Hypothalamus (tissue), 51 donors: ENCODE results near the gene CALM3.
A peak's percentile ranks its signal among the peaks of the same experiment; 100 is the strongest.

Experiments used
- DNase-seq, 51 donors: peaks; one replicate each; lab custom pipeline; 2025; lab: John Stamatoyannopoulos, UW

The CALM3 gene

DNA sequence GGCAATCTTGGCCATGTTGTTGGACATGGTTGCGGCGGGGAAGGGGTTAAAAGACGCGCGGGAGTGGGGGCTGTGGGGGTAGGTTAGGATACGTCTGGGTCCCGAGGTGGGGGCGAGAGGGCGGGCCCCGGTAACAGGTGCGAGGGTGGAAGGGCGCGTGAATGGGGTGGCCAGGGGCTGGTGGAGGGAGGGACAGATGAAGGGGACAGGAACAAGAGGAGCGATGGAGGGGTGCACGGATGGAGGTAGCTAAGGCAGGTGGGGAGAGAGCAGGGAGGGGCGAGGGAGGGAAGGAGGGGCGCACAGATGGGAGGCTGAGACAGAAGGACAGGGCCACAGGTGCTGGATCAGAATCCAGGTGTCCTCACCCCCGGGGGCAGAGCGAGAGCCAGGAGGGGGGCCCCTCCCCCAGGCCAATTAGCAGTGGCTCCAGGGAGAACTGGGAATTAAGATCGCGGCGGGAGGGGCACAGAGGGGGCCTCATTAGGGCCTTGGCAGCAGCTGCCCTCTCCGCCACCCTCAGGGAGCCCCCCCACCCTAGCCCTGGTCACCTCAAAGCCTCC, 33.6 kb downstream of the CALM3 start:
- no peak for DNase-seq

DNA sequence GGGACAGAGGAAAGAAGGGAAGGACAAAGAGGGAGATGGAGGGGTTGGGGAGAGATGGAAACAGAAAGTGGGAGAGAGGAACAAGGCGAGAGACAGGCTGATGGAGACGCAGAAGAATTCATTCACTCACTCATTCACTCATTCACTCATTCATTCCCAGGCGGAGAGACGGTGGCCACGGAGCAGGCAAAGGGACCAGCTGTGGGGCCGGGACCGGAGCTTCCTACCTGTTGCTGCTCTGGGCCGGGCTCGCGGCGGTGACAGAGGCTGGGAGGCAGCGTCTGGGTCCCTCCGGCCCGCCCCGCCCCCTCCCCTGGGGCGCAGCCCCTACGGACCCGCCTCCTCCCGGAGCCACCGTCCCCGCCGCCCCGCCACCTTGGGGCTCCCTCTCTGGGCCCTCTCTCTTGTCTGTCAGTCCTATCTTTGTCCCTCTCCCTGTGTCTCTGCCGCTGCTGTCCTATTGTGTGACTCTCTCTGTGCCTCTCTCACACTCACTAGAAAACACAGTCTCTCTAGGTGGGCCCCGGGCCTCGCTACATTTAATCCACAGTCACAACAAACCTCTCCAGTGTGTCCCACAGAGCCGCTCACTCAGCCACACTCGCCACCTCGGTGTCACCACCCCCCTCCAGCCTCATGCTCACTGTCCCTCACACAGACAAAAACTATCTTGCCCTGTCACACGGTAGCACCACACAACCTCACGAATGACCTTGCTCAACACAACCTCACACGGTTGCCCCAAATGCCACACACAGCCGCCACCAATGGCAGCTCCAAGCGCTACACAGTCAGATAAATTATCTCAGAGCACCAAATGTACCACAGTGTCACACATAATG, 35.0 kb downstream of the CALM3 start, which contains the start of gene GNG8:
GNG8 (minus strand) TSS at position 283 of the 842 bp plus-strand sequence. CDS start 1,520 bp downstream, outside the sequence.
- peak in 6 of 51 donors; percentile 8 to 33 (median 16) for DNase-seq

DNA sequence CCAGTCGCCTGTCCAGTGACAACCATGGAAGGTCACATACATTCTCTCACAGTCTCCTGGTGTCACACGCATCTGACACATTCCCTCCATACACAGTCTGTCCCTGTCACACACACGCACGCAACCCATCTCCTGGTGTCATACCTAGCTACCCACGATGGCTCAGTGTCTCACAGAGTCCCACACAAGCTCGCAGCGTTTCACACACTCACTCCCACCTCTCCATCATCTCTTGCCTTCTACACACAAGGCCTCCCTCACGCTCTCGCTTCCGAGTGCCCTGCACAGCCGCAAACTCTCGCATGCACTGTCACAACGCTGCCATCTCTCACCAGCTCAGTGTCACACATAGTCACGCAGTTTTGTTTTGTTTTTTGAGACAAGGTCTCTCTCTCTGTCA, 36.1 kb downstream of the CALM3 start:
- peak in 3 of 51 donors; percentile 19 to 23 (median 22) for DNase-seq

DNA sequence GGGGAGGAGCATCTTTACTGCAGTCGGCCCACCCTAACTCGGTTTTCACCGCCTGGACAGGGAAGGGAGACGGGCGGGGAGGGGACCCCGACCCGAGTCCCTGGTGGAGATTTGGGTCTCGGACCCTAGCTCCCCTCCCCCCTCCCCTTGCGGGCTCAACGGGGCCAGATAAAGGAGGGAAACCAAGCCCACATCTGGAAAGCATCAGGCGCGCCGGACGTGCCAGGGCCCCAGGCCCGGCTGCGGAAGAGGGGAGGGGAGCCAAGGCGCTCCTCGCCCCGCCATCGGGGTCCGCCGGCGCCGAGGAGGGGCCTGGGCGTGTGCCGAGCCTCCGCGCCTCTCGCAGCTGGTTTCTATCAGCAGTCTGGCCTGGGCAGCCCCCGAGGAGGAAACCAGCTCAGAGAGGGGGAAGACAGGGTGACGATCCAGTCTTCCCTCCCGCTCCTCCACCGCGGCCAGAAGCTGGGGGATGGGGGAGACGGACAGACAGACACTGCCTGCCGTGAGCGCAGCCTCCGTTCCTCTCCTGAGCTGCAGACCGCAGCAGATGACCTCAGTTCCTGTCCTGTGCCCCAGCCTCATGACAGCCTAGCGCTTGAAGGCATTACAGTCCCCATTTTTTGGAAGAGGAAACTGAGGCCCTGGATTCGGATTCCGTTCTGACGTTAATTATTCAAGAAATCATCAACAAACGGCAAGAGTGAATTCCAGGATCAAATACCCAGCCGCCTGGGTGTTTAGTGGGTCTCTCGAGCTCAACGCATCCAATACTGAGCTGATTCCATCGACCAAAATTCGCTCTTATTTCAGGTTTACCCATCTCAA, 38.4 kb downstream of the CALM3 start:
- peak in 11 of 51 donors; percentile 14 to 49 (median 21) for DNase-seq

DNA sequence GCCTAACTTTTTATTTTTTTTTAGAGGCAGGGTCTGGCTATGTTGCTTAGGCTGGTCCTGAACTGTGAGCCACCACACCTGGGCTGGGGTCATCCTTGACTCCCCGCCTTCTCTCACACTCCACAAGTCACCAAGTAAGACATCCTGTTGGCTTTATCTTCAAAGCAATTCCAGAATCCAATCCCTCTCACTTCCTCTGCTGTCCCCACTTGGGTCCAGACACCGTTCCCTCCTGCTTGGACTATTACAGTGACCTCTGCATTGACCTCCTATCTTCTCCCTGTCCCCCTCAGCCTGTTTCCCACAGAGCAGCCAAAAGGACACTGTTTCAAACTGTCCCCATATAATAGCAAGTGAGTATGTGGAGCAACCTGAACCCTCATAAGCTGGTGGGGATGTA, 39.5 kb downstream of the CALM3 start:
- no peak for DNase-seq

DNA sequence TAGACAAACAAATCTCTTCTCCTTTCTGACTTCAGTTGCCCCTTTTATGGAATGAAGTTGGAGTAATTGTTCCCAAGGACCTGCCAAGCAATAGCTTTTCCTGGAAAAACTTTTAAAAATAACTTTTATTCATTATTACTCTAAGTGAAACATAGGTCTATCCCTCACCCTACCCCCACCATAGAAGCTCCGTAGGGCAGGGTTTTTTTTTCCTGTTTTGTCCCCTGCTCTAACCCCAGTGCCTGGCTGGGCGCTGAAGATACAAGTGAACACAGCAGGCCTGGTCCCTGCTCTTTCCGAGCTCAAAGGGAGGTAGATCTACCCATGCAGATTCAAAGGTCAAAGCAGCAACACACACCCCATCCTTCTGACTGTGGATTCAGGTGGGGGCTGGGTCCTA, 43.6 kb downstream of the CALM3 start:
- DNase-seq: no peak

DNA sequence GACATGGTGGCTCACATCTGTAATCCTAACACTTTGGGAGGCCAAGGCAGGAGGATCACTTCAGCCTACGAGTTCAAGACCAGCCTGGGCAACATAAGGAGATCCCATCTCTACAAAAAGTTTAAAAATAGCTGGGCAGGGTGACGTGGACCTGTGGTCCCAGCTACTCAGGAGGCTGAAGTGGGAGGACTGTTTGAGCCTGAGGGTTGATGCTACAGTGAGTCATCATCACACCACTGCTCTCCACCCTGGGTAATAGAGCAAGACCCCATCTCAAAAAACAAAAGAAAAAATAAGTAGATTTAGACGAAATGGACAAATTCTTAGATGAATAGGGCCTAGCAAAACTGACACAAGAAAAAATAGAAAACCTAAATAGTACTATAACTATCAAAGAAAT, 45.3 kb downstream of the CALM3 start:
- DNase-seq: no peak

DNA sequence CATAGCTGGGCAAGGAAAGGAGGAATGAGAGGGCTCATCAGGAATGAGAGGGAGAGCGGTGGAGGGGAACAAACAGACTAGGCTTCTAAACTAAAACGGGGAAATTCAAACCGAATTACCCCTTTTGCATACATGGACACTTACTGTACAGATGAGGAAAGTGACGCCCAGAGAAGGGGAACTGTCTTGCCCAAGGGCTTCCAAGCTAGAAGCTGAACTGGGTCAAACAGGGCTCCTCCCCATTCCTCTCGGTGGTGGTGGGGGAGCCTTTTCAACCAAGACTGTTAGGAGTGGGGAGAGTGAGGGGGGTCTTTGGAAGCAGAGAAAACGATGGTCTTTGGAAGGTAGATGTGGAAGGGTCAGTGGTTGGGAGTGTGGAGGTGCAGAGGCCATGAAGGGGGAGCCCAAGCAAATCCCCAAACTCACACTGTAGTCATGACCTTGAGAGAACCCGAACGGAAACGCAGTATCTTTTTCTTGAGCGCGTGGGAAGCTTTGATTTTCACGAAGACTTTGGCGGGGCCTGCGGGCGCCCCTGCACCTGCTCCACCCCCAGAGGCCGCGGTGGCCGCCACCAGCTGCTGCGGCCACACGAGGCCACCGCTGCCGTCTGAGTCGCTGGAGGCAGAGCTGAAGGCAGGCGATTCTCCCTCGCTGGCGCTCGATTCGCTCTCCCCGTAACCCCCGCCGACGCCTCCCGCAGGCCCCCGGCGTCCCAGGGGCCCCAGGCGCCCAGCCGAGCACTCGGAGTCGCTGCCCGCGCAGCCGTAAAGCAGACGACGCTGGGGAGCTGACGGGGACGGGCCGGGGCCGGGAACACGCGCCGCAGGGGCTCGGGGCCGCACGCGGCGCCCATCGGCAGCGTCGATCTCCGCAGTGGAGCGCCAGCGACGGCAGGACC, 47.2 kb downstream of the CALM3 start:
- no peak for DNase-seq

DNA sequence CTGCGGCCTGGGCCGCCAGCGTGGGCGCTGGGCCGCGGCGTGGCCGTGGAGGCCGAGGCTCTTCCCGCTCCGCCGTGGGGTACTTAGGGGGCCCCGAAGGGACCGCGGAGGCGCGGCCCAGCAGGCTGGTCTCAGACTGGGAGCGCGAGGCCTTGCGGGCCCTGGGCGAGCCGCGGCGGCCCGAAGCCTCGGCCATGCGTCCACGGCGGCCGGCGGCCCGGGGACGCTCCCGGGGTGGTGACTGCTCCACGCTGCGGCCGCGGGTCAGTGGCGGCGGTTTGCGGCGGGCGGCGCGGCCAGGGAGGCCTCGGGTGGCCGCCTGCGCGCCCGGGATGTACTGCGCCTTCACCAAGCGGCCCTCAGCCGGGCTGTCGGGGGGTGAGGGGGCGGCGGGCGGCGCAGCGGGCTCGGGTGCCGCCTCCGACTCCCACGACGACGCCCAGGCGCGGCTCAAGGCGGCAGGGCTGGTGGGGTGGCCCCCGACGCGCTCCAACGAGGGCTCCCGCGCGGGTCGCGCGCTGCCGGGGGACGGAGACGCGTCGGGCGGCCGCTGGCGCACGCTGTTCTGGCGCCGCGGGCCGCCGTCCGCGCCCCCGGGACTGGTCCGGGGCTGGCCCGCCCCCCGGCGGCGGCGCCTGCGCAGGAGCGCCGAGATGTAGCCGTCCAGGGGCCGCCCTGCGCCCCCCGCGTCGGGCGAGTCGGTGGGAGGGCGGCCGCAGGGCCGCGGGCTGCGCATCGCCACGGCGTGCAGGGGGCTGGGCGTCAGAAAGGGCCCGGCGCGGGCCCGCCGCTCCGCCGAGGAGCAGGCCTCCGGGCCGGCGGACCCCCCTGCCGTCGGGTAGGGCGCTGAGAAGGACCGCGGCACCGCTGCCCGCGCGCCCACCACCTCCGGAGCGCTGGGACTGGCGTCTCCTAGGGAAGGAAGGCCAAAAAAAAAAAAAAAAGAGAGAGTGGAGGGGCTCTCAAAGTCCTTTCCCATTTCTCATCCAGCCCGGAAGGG, 48.1 kb downstream of the CALM3 start:
- no peak for DNase-seq

DNA sequence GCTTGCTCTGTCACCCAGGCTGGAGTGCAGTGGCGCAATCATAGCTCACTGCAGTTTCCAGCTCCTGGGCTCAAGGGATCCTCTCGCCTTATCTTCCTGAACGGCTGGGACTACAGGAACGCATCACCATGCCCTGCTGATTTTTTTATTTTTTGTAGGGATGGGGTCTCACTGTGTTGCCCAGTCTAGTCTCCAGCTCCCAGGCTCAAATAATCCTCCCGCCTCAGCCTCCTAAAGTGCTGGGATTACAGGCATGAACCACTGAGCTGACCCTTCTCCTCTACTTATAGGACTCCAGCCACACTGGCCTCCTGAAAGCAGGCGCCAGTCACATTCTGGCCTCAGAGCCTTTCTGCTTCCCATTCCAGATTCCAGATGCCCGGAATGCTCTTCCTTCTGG, 49.3 kb downstream of the CALM3 start:
- DNase-seq: no peak

DNA sequence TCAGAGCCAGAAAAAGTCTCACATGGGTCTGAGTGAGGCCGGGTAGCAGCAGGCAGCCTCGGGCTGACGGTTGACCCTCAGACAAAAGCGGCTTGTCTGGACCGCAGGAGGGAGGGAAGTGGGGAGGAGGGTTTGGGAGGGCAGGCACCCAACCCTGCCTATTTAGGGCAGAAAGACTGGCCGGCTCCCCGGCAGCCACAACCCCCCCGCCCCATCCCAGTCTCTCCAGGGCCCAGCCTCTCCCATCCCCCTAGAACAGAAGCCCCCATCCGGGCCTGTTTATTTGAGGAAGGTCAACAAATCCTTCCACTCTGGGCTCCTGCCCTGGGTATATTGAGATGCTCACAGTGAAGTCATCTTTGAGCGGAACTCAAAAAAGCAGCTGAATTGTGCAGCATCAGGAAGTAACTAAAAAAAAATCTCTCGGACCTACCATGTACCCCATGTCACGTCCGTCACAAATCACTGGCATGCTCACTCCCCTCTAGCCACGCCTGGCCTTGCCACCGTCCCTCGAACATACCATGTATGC, 53.6 kb downstream of the CALM3 start:
- DNase-seq: peak in 50 of 51 donors; percentile 5 to 91 (median 68)

DNA sequence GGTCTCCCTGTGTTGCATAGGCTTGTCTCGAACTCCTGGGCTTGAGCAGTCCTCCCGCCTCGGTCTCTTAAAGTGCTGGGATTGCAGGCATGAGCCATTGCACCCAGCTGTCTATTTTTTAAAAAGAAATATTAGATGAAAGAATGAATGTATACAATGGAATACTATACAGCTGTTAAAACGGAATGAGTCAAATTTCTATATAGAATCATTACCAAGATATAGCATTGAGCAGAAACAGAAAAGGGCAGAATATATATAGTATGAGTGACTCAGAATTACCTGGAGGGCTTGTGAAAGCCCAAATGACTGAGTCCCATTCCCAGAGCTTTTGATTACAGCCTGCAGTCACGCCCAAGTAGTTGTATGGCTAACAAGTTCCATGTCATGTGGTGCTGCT, 55.4 kb downstream of the CALM3 start:
- peak in 2 of 51 donors; percentile 11 to 17 for DNase-seq

DNA sequence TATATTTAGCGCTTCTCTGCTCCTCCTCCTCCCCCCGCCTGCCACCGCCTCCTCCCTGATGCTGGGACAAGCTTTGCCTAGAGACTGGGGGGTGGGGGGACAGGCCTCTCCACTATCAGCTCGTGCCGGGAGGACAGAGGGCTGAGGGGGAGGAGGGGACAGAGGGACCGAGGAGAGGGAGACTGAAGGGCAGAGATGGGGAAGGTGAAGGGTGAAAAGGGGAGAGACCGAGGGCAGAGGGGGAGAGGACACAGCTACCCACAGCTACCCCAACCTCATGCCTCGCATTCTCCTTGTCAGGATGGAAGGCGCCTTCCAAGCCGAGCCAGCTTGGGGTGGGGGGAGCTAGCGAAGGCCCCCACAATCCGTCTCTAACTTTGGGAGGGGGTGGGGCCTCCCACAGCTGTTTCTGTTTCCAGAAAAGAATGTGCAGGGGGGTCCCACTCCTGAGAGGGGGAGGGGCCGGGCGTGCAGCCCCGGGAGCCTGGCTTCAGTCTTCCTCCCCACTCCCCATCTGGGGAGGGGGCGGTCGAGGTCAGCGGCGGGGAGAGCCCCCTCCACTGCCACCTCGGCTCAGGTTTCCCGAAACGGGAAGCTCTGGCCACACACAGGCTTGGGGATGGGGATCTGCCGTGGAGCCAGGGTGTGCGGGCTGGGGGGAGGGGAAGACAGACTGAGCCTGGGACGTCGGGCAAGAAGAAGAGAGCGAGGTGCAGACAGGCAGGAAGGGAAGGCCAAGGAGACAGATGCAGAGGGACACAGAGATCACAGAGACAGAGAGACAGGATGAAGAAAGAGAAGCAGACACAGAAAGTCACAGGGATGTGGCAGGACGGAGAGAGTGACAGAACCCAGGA, 58.2 kb downstream of the CALM3 start:
- DNase-seq: peak in 42 of 51 donors; percentile 8 to 73 (median 39)

DNA sequence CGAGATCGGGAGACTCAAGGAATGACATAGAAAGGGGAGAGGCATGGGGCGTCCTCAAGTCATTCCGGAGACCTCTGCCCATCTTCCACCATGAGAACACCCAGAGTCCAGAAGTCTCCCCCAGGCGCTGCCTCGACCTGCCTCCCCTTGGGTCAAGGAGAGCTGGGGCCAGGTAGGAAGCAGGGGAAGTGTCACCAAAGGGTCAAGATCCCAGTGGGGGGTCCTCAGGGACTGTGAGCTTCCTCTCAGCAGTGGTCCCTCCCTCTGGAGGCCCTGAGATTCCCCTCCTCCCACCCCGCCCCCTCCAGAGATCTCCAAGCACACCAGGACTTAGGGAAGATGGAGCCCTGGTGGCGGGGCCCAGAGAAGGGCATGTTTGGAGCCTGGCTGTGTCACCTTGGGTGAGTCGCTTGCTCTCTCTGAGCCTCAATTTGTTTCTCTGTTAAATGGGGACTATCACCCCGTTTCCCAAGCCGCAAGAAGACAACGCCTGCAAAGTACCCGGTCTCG, 58.9 kb downstream of the CALM3 start:
- DNase-seq: peak in 37 of 51 donors; percentile 16 to 80 (median 37)
